Activated CD4-positive, alpha-beta T cell treated with anti-CD3 and anti-CD28 coated beads, Interleukin-2, Interleukin-6, amounts not matched to agents 100 ng/mL and 50 ng/mL, durations not matched to agents 16 hours and 8 hours (primary cell): Measurements from ENCODE around the gene SIPA1L2.

ENCODE experiments used
- DNase-seq: peaks from one replicate; pipeline ENCODE4 v3.0.0-alpha.2; 2020

SIPA1L2 gene

GRCh38 chr1:232648316-232648715 lies 18.4 kb upstream of the SIPA1L2 start:
- DNase-seq, result no peak

- no peak for DNase-seq
Measured at GRCh38 chr1:232644209-232644608, 14.3 kb upstream of the SIPA1L2 start.

- DNase-seq, result no peak
Measured at GRCh38 chr1:232643251-232643650, 13.3 kb upstream of the SIPA1L2 start.

- DNase-seq, result no peak
Measured at GRCh38 chr1:232641507-232641906, 11.6 kb upstream of the SIPA1L2 start.

- no peak for DNase-seq
Measured at GRCh38 chr1:232636799-232637198, 6.9 kb upstream of the SIPA1L2 start.

- DNase-seq, result peak; percentile 44
Measured at GRCh38 chr1:232635778-232636356, 5.9 kb upstream of the SIPA1L2 start.

- DNase-seq, result no peak
Measured at GRCh38 chr1:232635279-232635678, 5.3 kb upstream of the SIPA1L2 start.

GRCh38 chr1:232634096-232634495 lies 4.2 kb upstream of the SIPA1L2 start:
- no peak for DNase-seq

GRCh38 chr1:232630894-232631195 lies 912 bp upstream of the SIPA1L2 start:
- no peak for DNase-seq

GRCh38 chr1:232629250-232630046 lies 485 bp downstream of the SIPA1L2 start:
- DNase-seq, result peak; percentile 4

GRCh38 chr1:232628335-232629249 lies 1.3 kb downstream of the SIPA1L2 start:
- DNase-seq, result peak; percentile 6

GRCh38 chr1:232627645-232628334 lies 2.1 kb downstream of the SIPA1L2 start:
- DNase-seq, result peak; percentile 28

GRCh38 chr1:232627171-232627570 lies 2.8 kb downstream of the SIPA1L2 start:
- no peak for DNase-seq

- DNase-seq, result no peak
Measured at GRCh38 chr1:232626452-232626851, 3.5 kb downstream of the SIPA1L2 start.

- DNase-seq, result no peak
Measured at GRCh38 chr1:232625319-232625868, 4.5 kb downstream of the SIPA1L2 start.

GRCh38 chr1:232624546-232625281 lies 5.2 kb downstream of the SIPA1L2 start:
- no peak for DNase-seq

- DNase-seq, result no peak
Measured at GRCh38 chr1:232622981-232623380, 7.0 kb downstream of the SIPA1L2 start.

GRCh38 chr1:232622378-232622777 lies 7.6 kb downstream of the SIPA1L2 start:
- DNase-seq, result no peak

- no peak for DNase-seq
Measured at GRCh38 chr1:232621050-232621449, 8.9 kb downstream of the SIPA1L2 start.

GRCh38 chr1:232620356-232620969 lies 9.5 kb downstream of the SIPA1L2 start:
- no peak for DNase-seq

- DNase-seq, result no peak
Measured at GRCh38 chr1:232617237-232617636, 12.7 kb downstream of the SIPA1L2 start.
